GM12878 (cell line): ENCODE measurements around the gene MINPP1. TPM values are rescaled to one million over a fixed set of nuclear protein-coding genes. Genes with fewer than 3 reads are reported as not detected.

Experiments used
- ATAC-seq: fragments of 200-7000 bp; cut with Tn5 transposase; 3 replicates; pipeline ENCODE4 v1.9.1; 2020; ENCODE audit warnings: mild to moderate bottlenecking, moderate library complexity
- BruUV-seq: library from RNA; stranded (reverse); fragments of 400-500 nt; replicated peaks from 2 replicates; lab custom pipeline; 2021; lab: Mats Ljungman, UMichigan
- CTCF ChIA-PET: fragments of 300-600 bp; sonication (Branson Sonifier 250); formaldehyde crosslinking; extraction: SDS; loops from one replicate; lab custom pipeline; 2021; ENCODE audit warnings: inconsistent platforms; lab: Yijun Ruan, JAX
- POLR2A ChIA-PET: fragments of 350-600 bp; formaldehyde crosslinking; extraction: SDS; loops from one replicate; lab custom pipeline; 2021; ENCODE audit warnings: inconsistent platforms; lab: Charles Lee
- RAD21 ChIA-PET: fragments of 300-600 bp; sonication (Branson Sonifier 250); formaldehyde crosslinking; loops from one replicate; lab custom pipeline; 2023; ENCODE audit warnings: antibody characterized with exemption; ENCODE audit not compliant: unreplicated experiment; lab: Charles Lee
- SMC1A ChIA-PET: fragments of 300-600 bp; sonication (Branson Sonifier 250); formaldehyde crosslinking; loops from one replicate; lab custom pipeline; 2023; ENCODE audit not compliant: unreplicated experiment, uncharacterized antibody; lab: Charles Lee
- DNase-seq: peaks from one replicate; pipeline ENCODE4 v3.0.0-alpha.2; 2011; ENCODE audit warnings: low read depth, low spot score
- FAIRE-seq: peaks from 3 replicates; lab custom pipeline; 2011; peaks lifted over from hg19 to GRCh38; lab: Jason Lieb, UNC
- H2AFZ ChIP-seq: 2 replicates; pipeline ENCODE4 v1.6.0; 2011; ENCODE audit warnings: low read depth, low read length, control low read depth; ENCODE audit not compliant: control insufficient read depth
- H3K27ac ChIP-seq: 2 replicates; pipeline ENCODE4 v1.5.1; 2011; ENCODE audit warnings: control low read depth; ENCODE audit not compliant: control insufficient read depth, insufficient read depth
- H3K27me3 ChIP-seq, 2 experiments: replicated peaks in 1 of 2; 2 replicates each; pipeline versions ENCODE4 v1.6.0 to v1.6.1; 2011; ENCODE audit warnings: low read length in 1 of 2; ENCODE audit not compliant: control insufficient read depth in 2 of 2, insufficient read depth in 2 of 2
- H3K36me3 ChIP-seq, 2 experiments: 2 replicates each; pipeline ENCODE4 v1.5.1; 2011; ENCODE audit warnings: low read length in 1 of 2; ENCODE audit not compliant: control insufficient read depth in 2 of 2, insufficient read depth in 2 of 2
- H3K4me1 ChIP-seq: 2 replicates; pipeline ENCODE4 v1.6.1; 2011; ENCODE audit warnings: mild to moderate bottlenecking, low read length, moderate library complexity, mixed read lengths; ENCODE audit not compliant: control insufficient read depth, insufficient read depth
- H3K4me2 ChIP-seq: 2 replicates; pipeline ENCODE4 v1.6.0; 2011; ENCODE audit warnings: control low read depth; ENCODE audit not compliant: control insufficient read depth, insufficient read depth
- H3K4me3 ChIP-seq: fragments of 200-600 bp; sonication (generic); 2 replicates; pipeline ENCODE4 v1.5.1; 2016
- H3K79me2 ChIP-seq: 2 replicates; pipeline ENCODE4 v1.6.0; 2011; ENCODE audit warnings: low read length; ENCODE audit not compliant: control insufficient read depth, insufficient read depth
- H3K9ac ChIP-seq: 2 replicates; pipeline ENCODE4 v1.8.0; 2011; ENCODE audit warnings: low read length, control low read depth, mixed read lengths; ENCODE audit not compliant: control insufficient read depth, insufficient read depth
- H3K9me3 ChIP-seq: replicated peaks from 3 replicates; pipeline ENCODE4 v1.5.1; 2011; ENCODE audit warnings: mild to moderate bottlenecking, low read length; ENCODE audit not compliant: control insufficient read depth, insufficient read depth
- H4K20me1 ChIP-seq: 2 replicates; pipeline ENCODE4 v1.6.0; 2011; ENCODE audit not compliant: control insufficient read depth, insufficient read depth
- CBX5 ChIP-seq: sonication (generic); IDR thresholded peaks from 2 replicates; pipeline ENCODE4 v1.6.1; 2016; ENCODE audit warnings: low read depth, moderate library complexity, mild to moderate bottlenecking, inconsistent platforms
- CEBPB ChIP-seq, 2 experiments: fragments of 150-350 bp in 1 of 2; IDR thresholded peaks; 2 replicates each; pipeline ENCODE4 v1.6.1; 2012 to 2014; ENCODE audit warnings: low read depth in 2 of 2, low read length in 2 of 2, borderline replicate concordance in 1 of 2, inconsistent platforms in 1 of 2
- CEBPZ ChIP-seq: fragments of 150-350 bp; IDR thresholded peaks from 2 replicates; pipeline ENCODE4 v1.6.1; 2016; ENCODE audit warnings: low read depth, low read length
- CHD2 ChIP-seq: IDR thresholded peaks from 2 replicates; pipeline ENCODE4 v1.6.1; 2011; ENCODE audit warnings: low read depth, low read length, improper control_type of control experiment, borderline replicate concordance
- GABPA ChIP-seq: IDR thresholded peaks from 2 replicates; pipeline ENCODE4 v1.6.1; 2014; ENCODE audit warnings: antibody characterized with exemption, low read depth, mild to moderate bottlenecking, inconsistent platforms
- JUND ChIP-seq: IDR thresholded peaks from 2 replicates; pipeline ENCODE4 v1.6.1; 2012; ENCODE audit warnings: low read depth, mild to moderate bottlenecking, low read length, improper control_type of control experiment, moderate library complexity
- KAT2A ChIP-seq: conservative IDR thresholded peaks from 2 replicates; pipeline ENCODE4 v1.6.1; 2011; ENCODE audit warnings: low read depth, low read length; ENCODE audit not compliant: control insufficient read depth
- MYC ChIP-seq: IDR thresholded peaks from 2 replicates; pipeline ENCODE4 v1.6.1; 2011; ENCODE audit warnings: mild to moderate bottlenecking, low read length, moderate library complexity, inconsistent platforms; ENCODE audit not compliant: insufficient read depth, insufficient replicate concordance, insufficient read length, severe bottlenecking
- RAD21 ChIP-seq: IDR thresholded peaks from 2 replicates; pipeline ENCODE4 v1.6.1; 2011; ENCODE audit warnings: mild to moderate bottlenecking, low read depth, low read length, moderate library complexity; ENCODE audit not compliant: insufficient read depth
- RB1 ChIP-seq: fragments of 450-650 bp; formaldehyde crosslinking; IDR thresholded peaks from 2 replicates; pipeline ENCODE4 v1.6.1; 2017; ENCODE audit warnings: mild to moderate bottlenecking, borderline replicate concordance
- SMAD5 ChIP-seq: IDR thresholded peaks from 2 replicates; pipeline ENCODE4 v1.6.1; 2016; ENCODE audit warnings: antibody characterized with exemption, low read depth
- SP1 ChIP-seq: IDR thresholded peaks from one replicate; pipeline ENCODE4 v1.6.1; 2011; ENCODE audit warnings: low read depth, low read length
- SPI1 ChIP-seq: IDR thresholded peaks from 2 replicates; pipeline ENCODE4 v1.6.1; 2011; ENCODE audit warnings: low read depth, mild to moderate bottlenecking, low read length, moderate library complexity, borderline replicate concordance; ENCODE audit not compliant: insufficient read depth
- TBL1XR1 ChIP-seq: IDR thresholded peaks from 2 replicates; pipeline ENCODE4 v1.6.1; 2012; ENCODE audit warnings: low read depth, low read length, improper control_type of control experiment
- TCF12 ChIP-seq: IDR thresholded peaks from 2 replicates; pipeline ENCODE4 v1.6.1; 2011; ENCODE audit warnings: low read depth, mild to moderate bottlenecking, low read length
- YY1 ChIP-seq: IDR thresholded peaks from 2 replicates; pipeline ENCODE4 v1.6.1; 2011; ENCODE audit warnings: low read depth, mild to moderate bottlenecking, low read length
- ZBTB40 ChIP-seq: fragments of 450-650 bp; IDR thresholded peaks from 2 replicates; pipeline ENCODE4 v1.6.1; 2016; ENCODE audit warnings: mild to moderate bottlenecking, moderate library complexity, borderline replicate concordance
- ZNF384 ChIP-seq: IDR thresholded peaks from 2 replicates; pipeline ENCODE4 v1.6.1; 2012; ENCODE audit warnings: low read depth, mild to moderate bottlenecking, low read length, improper control_type of control experiment, borderline replicate concordance
- in situ Hi-C: fragments of 300-500 bp; cut with MboI; formaldehyde crosslinking; loops from 9 replicates; pipeline ENCODE4 v1.14.3; 2018; ENCODE audit warnings: mixed read lengths
- intact Hi-C: fragments of 100-400 bp; cut with micrococcal nuclease; formaldehyde crosslinking; loops from one replicate; pipeline ENCODE4 v1.14.2; 2022; ENCODE audit not compliant: unreplicated experiment
- polyA plus RNA-seq, 11 experiments: library from polyadenylated mRNA; depleted of rRNA in 4 of 11; unstranded in 6 of 11; stranded (reverse) in 5 of 11; fragments of >200 nt; fragmentation: Nextera tagmentation in 4 of 11; fragmentation: Illumina TruSeq in 1 of 11; extraction: Ambion mirVana in 4 of 11; extraction: Trizol in 1 of 11; gene quantifications; 1 replicate in 1 of 11; 2 replicates in 10 of 11; pipeline versions ENCODE4 v1.2.1 to v1.2.3, GENCODE V29; 2011 to 2016; ENCODE audit warnings: inconsistent platforms in 2 of 11, missing spikeins in 2 of 11, low read depth in 1 of 11
- total RNA-seq, 4 experiments: library from RNA; depleted of rRNA in 3 of 4; stranded (reverse); fragments of >200 nt in 3 of 4; fragmentation: Illumina TruSeq in 1 of 4; extraction: Trizol in 1 of 4; gene quantifications; 2 replicates each; pipeline versions ENCODE4 v1.2.1 to v1.2.3, GENCODE V29; 2013 to 2021

The MINPP1 gene
- total and polyA plus RNA-seq, 10 of the 15 experiments (the other 5 are each of a cell fraction or from before 2014, with no cell fraction given), result 3.9 to 29.2 (median 10.7) TPM

GRCh38 chr10:87562750-87563149, 58.1 kb downstream of the MINPP1 start (continued):
- TF ChIP-seq YY1 (no peak), MYC (no peak), ZBTB40 (no peak), SP1 (no peak), SMAD5 (no peak), TBL1XR1 (no peak)
- TF ChIP-seq, all 136 proteins: peak for 0

- H3K9me3 ChIP-seq, result no peaks in the 10 kb centered on the region; the same call in 1 of the 3 replicates
- in situ Hi-C loops (no loop called here), intact Hi-C loops (no loop called here)
- ChIA-PET RAD21 (no interaction called here), POLR2A (no interaction called here), CTCF (no interaction called here), SMC1A (interaction anchor here (0.6 to 1.0 kb wide), 2 partner anchors 16 to 32 kb away, joined by 3 read pairs; no protein-coding TSS in a partner anchor)
- H4K20me1 ChIP-seq, result no peaks in the 10 kb centered on the region
- no peak overlapping the region for H2AFZ ChIP-seq
- no peak overlapping the region for H3K4me3 ChIP-seq
- no peaks in the 10 kb centered on the region for H3K36me3 ChIP-seq
- no peak for ATAC-seq
- no peak overlapping the region for H3K9ac ChIP-seq
- no peak overlapping the region for H3K27ac ChIP-seq
- H3K79me2 ChIP-seq, result no peaks in the 10 kb centered on the region
- DNase-seq, result no peak
- FAIRE-seq, result no peak
- no peaks in the 10 kb centered on the region for H3K4me1 ChIP-seq
- H3K27me3 ChIP-seq, result no peaks in the 10 kb centered on the region
- no peak overlapping the region for H3K4me2 ChIP-seq
- no TSS peak for BruUV-seq
- no peak for TF ChIP-seq CEBPZ
- no peak for TF ChIP-seq SPI1
- TF ChIP-seq CBX5, result no peak
- no peak for TF ChIP-seq CEBPB (IDR thresholded peaks at IDR 0.05; ENCODE audit: borderline replicate concordance in 1 of 2, low read depth in 2 of 2, low read length in 2 of 2)
- no peak for TF ChIP-seq GABPA
- no peak for TF ChIP-seq ZNF384
- TF ChIP-seq TCF12, result no peak
- TF ChIP-seq RAD21, result no peak
- TF ChIP-seq JUND, result no peak
- no peak for TF ChIP-seq KAT2A
- TF ChIP-seq CHD2, result no peak
- TF ChIP-seq RB1, result no peak
These were observed 60.3 kb downstream of the MINPP1 start for GRCh38 chr10:87565010-87565409.
